Suprapubic skin (tissue), 4 donors: ENCODE measurements around the gene IDI2. TPM values are rescaled to one million over a fixed set of nuclear protein-coding genes. Genes with fewer than 3 reads are reported as not detected.

ENCODE experiments used
- DNase-seq, 2 donors: peaks; one replicate each; pipeline ENCODE4 v3.0.0-alpha.2; 2019; ENCODE audit warnings: low spot score in 2 of 2
- H3K27ac ChIP-seq: fragments of 200-600 bp; sonication (generic); one replicate; pipeline ENCODE4 v1.5.1; 2019
- H3K27me3 ChIP-seq: fragments of 200-600 bp; sonication (generic); one replicate; pipeline ENCODE4 v1.5.1; 2019
- H3K36me3 ChIP-seq: fragments of 200-600 bp; sonication (generic); one replicate; pipeline ENCODE4 v1.5.1; 2019
- H3K4me1 ChIP-seq: fragments of 200-600 bp; sonication (generic); one replicate; pipeline ENCODE4 v1.5.1; 2019
- H3K4me3 ChIP-seq: fragments of 200-600 bp; sonication (generic); one replicate; pipeline ENCODE4 v1.5.1; 2019; ENCODE audit warnings: mild to moderate bottlenecking
- H3K9me3 ChIP-seq: fragments of 200-600 bp; sonication (generic); one replicate; pipeline ENCODE4 v1.5.1; 2019
- CTCF ChIP-seq, 2 donors: fragments of 200-600 bp in 1 of 2; fragments of 450-650 bp in 1 of 2; sonication (generic) in 1 of 2; IDR thresholded peaks; one replicate each; pipeline ENCODE4 v1.5.1; 2016 to 2019; ENCODE audit warnings: antibody characterized with exemption in 2 of 2, mild to moderate bottlenecking in 1 of 2, moderate library complexity in 1 of 2
- EP300 ChIP-seq: sonication (generic); formaldehyde crosslinking; IDR thresholded peaks from one replicate; pipeline ENCODE4 v1.6.1; 2017; ENCODE audit warnings: antibody characterized with exemption
- POLR2A ChIP-seq, 2 donors: fragments of 450-650 bp; IDR thresholded peaks; one replicate each; pipeline ENCODE4 v1.6.1; 2017; ENCODE audit warnings: antibody characterized with exemption in 2 of 2, mild to moderate bottlenecking in 2 of 2, moderate library complexity in 2 of 2
- POLR2AphosphoS5 ChIP-seq, 3 donors: sonication (generic); formaldehyde crosslinking; IDR thresholded peaks; one replicate each; pipeline ENCODE4 v1.6.1; 2017; ENCODE audit warnings: antibody characterized with exemption in 3 of 3
- WGBS: methylation state at CpG from one replicate; pipeline ENCODE4 v1.1.5; 2018; 5-methylcytosine and 5-hydroxymethylcytosine counted together
- total RNA-seq, 4 donors: library from RNA; depleted of rRNA; stranded (reverse); fragments of >200 nt; gene quantifications; one replicate each; pipeline ENCODE4 v1.1.0, GENCODE V29; 2016

Gene IDI2
- total RNA-seq, result not detected

- TF ChIP-seq EP300, result no peak
- no peak for TF ChIP-seq POLR2A (IDR thresholded peaks at IDR 0.05)
- no peak for TF ChIP-seq CTCF (IDR thresholded peaks at IDR 0.05)
- TF ChIP-seq POLR2AphosphoS5 (IDR thresholded peaks at IDR 0.05), result no peak
- H3K9me3 ChIP-seq, result no peaks in the 10 kb centered on the region
- no peak within 1 kb of the TSS for H3K27ac ChIP-seq
- DNase-seq, result no peak
- WGBS, result 50% methylated on average over 1 of the region's 1 CpG
- no peaks in the 10 kb centered on the region for H3K36me3 ChIP-seq
- H3K4me1 ChIP-seq, result no peaks in the 10 kb centered on the region
- no peaks in the 10 kb centered on the region for H3K27me3 ChIP-seq
- no peak within 1 kb of the TSS for H3K4me3 ChIP-seq
Measured at GRCh38 chr10:1025683-1026082, at the start of gene IDI2. IDI2 (minus strand) TSS chr10:1025859; CDS start chr10:1024723, 1,136 bp downstream.

- H3K27ac ChIP-seq, result no peak overlapping the region
- no peak overlapping the region for H3K4me3 ChIP-seq
- peaks cover 58% of the 10 kb centered on the region for H3K36me3 ChIP-seq
Measured at GRCh38 chr10:1074748-1075308, 49.2 kb upstream of the IDI2 start.

GRCh38 chr10:1074052-1074747, 48.5 kb upstream of the IDI2 start:
- peaks cover 52% of the 10 kb centered on the region for H3K36me3 ChIP-seq
- no peak overlapping the region for H3K4me3 ChIP-seq
- no peak for TF ChIP-seq CTCF (IDR thresholded peaks at IDR 0.05)
- TF ChIP-seq POLR2A (IDR thresholded peaks at IDR 0.05), result no peak
- no peak for TF ChIP-seq EP300
- TF ChIP-seq POLR2AphosphoS5 (IDR thresholded peaks at IDR 0.05), result no peak
- H3K9me3 ChIP-seq, result no peaks in the 10 kb centered on the region
- no peaks in the 10 kb centered on the region for H3K27me3 ChIP-seq
- 89% methylated on average over 17 of the region's 24 CpGs for WGBS
- no peak overlapping the region for H3K27ac ChIP-seq
- H3K4me1 ChIP-seq, result no peaks in the 10 kb centered on the region
- no peak for DNase-seq

More at GRCh38 chr10:1074748-1075308, 49.2 kb upstream of the IDI2 start:
- Histone ChIP-seq H3K27me3 (no peaks in the 10 kb centered on the region), H3K4me1 (no peaks in the 10 kb centered on the region), H3K9me3 (no peaks in the 10 kb centered on the region)
- WGBS, result 91% methylated on average over 18 of the region's 18 CpGs
- TF ChIP-seq POLR2AphosphoS5 (IDR thresholded peaks at IDR 0.05) (no peak), CTCF (IDR thresholded peaks at IDR 0.05) (no peak), POLR2A (IDR thresholded peaks at IDR 0.05) (no peak), EP300 (no peak)
- DNase-seq, result no peak

GRCh38 chr10:1070919-1071318, 45.3 kb upstream of the IDI2 start:
- H3K36me3 ChIP-seq, result peaks cover 26% of the 10 kb centered on the region
- no peak overlapping the region for H3K27ac ChIP-seq
- no peaks in the 10 kb centered on the region for H3K27me3 ChIP-seq
- H3K9me3 ChIP-seq, result no peaks in the 10 kb centered on the region
- DNase-seq, result no peak
- 74% methylated on average over 7 of the region's 7 CpGs for WGBS
- H3K4me3 ChIP-seq, result no peak overlapping the region
- TF ChIP-seq POLR2A (IDR thresholded peaks at IDR 0.05) (no peak), CTCF (IDR thresholded peaks at IDR 0.05) (no peak), EP300 (no peak), POLR2AphosphoS5 (IDR thresholded peaks at IDR 0.05) (no peak)
- no peaks in the 10 kb centered on the region for H3K4me1 ChIP-seq
